ENCODE measurements around the gene SOX13.

Gene SOX13

GRCh38 chr1:204113896-204114295, 41.0 kb downstream of the SOX13 start:
- TF ChIP-seq EZH2phosphoT487 (IDR thresholded peaks at IDR 0.05; ENCODE audit: borderline replicate concordance, low read length) (no peak), CTCF (IDR thresholded peaks at IDR 0.05; ENCODE audit: low read depth, low read length, poor library complexity, severe bottlenecking) (no peak)
- no peaks in the 10 kb centered on the region for H3K27me3 ChIP-seq (ENCODE audit: control insufficient read depth, low read length)
- H3K9me2 ChIP-seq (replicated peaks; ENCODE audit: control insufficient read depth, low read length) = no peaks in the 10 kb centered on the region
- H3F3A ChIP-seq (ENCODE audit: control insufficient read depth, insufficient read depth) = no peaks in the 10 kb centered on the region
- H3K4me1 ChIP-seq (ENCODE audit: control insufficient read depth, low read length) = no peaks in the 10 kb centered on the region
- H3K4me3 ChIP-seq (ENCODE audit: low read length) = no peak overlapping the region
- H3K4me2 ChIP-seq (ENCODE audit: low read length) = no peak overlapping the region
- H3K27ac ChIP-seq (ENCODE audit: low read depth, low read length) = no peak overlapping the region
- no peaks in the 10 kb centered on the region for H4K20me1 ChIP-seq (ENCODE audit: control insufficient read depth, insufficient read depth, low read depth, low read length)
- H3K9me3 ChIP-seq (ENCODE audit: control insufficient read depth, insufficient read depth, low read length) = no peaks in the 10 kb centered on the region
- no peaks in the 10 kb centered on the region for H3K36me3 ChIP-seq (ENCODE audit: control insufficient read depth, low read length)
- H3K79me2 ChIP-seq (ENCODE audit: control insufficient read depth, low read length) = no peaks in the 10 kb centered on the region

- H3K27ac ChIP-seq (ENCODE audit: low read depth, low read length) = no peak overlapping the region
- H4K20me1 ChIP-seq (ENCODE audit: control insufficient read depth, insufficient read depth, low read depth, low read length) = no peaks in the 10 kb centered on the region
- no peak overlapping the region for H3K4me3 ChIP-seq (ENCODE audit: low read length)
- no peak overlapping the region for H3K4me2 ChIP-seq (ENCODE audit: low read length)
- no peaks in the 10 kb centered on the region for H3K9me3 ChIP-seq (ENCODE audit: control insufficient read depth, insufficient read depth, low read length)
- H3K36me3 ChIP-seq (ENCODE audit: control insufficient read depth, low read length) = no peaks in the 10 kb centered on the region
- no peaks in the 10 kb centered on the region for H3K79me2 ChIP-seq (ENCODE audit: control insufficient read depth, low read length)
- H3K27me3 ChIP-seq (ENCODE audit: control insufficient read depth, low read length) = no peaks in the 10 kb centered on the region
- TF ChIP-seq EZH2phosphoT487 (IDR thresholded peaks at IDR 0.05; ENCODE audit: borderline replicate concordance, low read length) = no peak
- no peaks in the 10 kb centered on the region for H3K4me1 ChIP-seq (ENCODE audit: control insufficient read depth, low read length)
- H3F3A ChIP-seq (ENCODE audit: control insufficient read depth, insufficient read depth) = no peaks in the 10 kb centered on the region
- no peaks in the 10 kb centered on the region for H3K9me2 ChIP-seq (replicated peaks; ENCODE audit: control insufficient read depth, low read length)
Observed at GRCh38 chr1:204114606-204115005, 41.7 kb downstream of the SOX13 start.

- Histone ChIP-seq H3K4me3 (ENCODE audit: low read length) (no peak overlapping the region), H4K20me1 (ENCODE audit: control insufficient read depth, insufficient read depth, low read depth, low read length) (no peaks in the 10 kb centered on the region), H3K4me2 (ENCODE audit: low read length) (no peak overlapping the region), H3K4me1 (ENCODE audit: control insufficient read depth, low read length) (no peaks in the 10 kb centered on the region), H3K9me3 (ENCODE audit: control insufficient read depth, insufficient read depth, low read length) (no peaks in the 10 kb centered on the region), H3F3A (ENCODE audit: control insufficient read depth, insufficient read depth) (no peaks in the 10 kb centered on the region), H3K27ac (ENCODE audit: low read depth, low read length) (no peak overlapping the region), H3K36me3 (ENCODE audit: control insufficient read depth, low read length) (no peaks in the 10 kb centered on the region), H3K79me2 (ENCODE audit: control insufficient read depth, low read length) (no peaks in the 10 kb centered on the region), H3K27me3 (ENCODE audit: control insufficient read depth, low read length) (no peaks in the 10 kb centered on the region), H3K9me2 (replicated peaks; ENCODE audit: control insufficient read depth, low read length) (no peaks in the 10 kb centered on the region)
- TF ChIP-seq CTCF (IDR thresholded peaks at IDR 0.05; ENCODE audit: low read depth, low read length, poor library complexity, severe bottlenecking) (no peak), EZH2phosphoT487 (IDR thresholded peaks at IDR 0.05; ENCODE audit: borderline replicate concordance, low read length) (no peak)
Observed at GRCh38 chr1:204115116-204115515, 42.2 kb downstream of the SOX13 start.

- no peaks in the 10 kb centered on the region for H3F3A ChIP-seq (ENCODE audit: control insufficient read depth, insufficient read depth)
- no peaks in the 10 kb centered on the region for H3K4me1 ChIP-seq (ENCODE audit: control insufficient read depth, low read length)
- H3K36me3 ChIP-seq (ENCODE audit: control insufficient read depth, low read length) = no peaks in the 10 kb centered on the region
- H4K20me1 ChIP-seq (ENCODE audit: control insufficient read depth, insufficient read depth, low read depth, low read length) = no peaks in the 10 kb centered on the region
- H3K27ac ChIP-seq (ENCODE audit: low read depth, low read length) = no peak overlapping the region
- no peak overlapping the region for H3K4me3 ChIP-seq (ENCODE audit: low read length)
- no peaks in the 10 kb centered on the region for H3K9me3 ChIP-seq (ENCODE audit: control insufficient read depth, insufficient read depth, low read length)
- TF ChIP-seq EZH2phosphoT487 (IDR thresholded peaks at IDR 0.05; ENCODE audit: borderline replicate concordance, low read length) (no peak), CTCF (IDR thresholded peaks at IDR 0.05; ENCODE audit: low read depth, low read length, poor library complexity, severe bottlenecking) (no peak)
- H3K9me2 ChIP-seq (replicated peaks; ENCODE audit: control insufficient read depth, low read length) = no peaks in the 10 kb centered on the region
- no peaks in the 10 kb centered on the region for H3K79me2 ChIP-seq (ENCODE audit: control insufficient read depth, low read length)
- H3K4me2 ChIP-seq (ENCODE audit: low read length) = no peak overlapping the region
- no peaks in the 10 kb centered on the region for H3K27me3 ChIP-seq (ENCODE audit: control insufficient read depth, low read length)
Observed at GRCh38 chr1:204116539-204116938, 43.6 kb downstream of the SOX13 start.

Data from DOHH2 (cell line).